PC-9 (cell line): ENCODE results near the gene RAB3C.

Experiments
- EZH2 ChIP-seq: fragments of 200-600 bp; sonication (generic); IDR thresholded peaks from 2 replicates; pipeline ENCODE4 v1.8.0; 2017; ENCODE audit warnings: antibody characterized with exemption, low read depth
- TF ChIP-seq, protein P1 (sequence below): fragments of 200-600 bp; sonication (generic); conservative IDR thresholded peaks from 2 replicates; pipeline ENCODE4 v1.6.1; 2017; ENCODE audit warnings: mixed run types, antibody characterized with exemption, mild to moderate bottlenecking, moderate library complexity

GRCh38 chr5:58760222-58760621 lies 177.3 kb downstream of the RAB3C start:
- TF ChIP-seq, protein P1, sequence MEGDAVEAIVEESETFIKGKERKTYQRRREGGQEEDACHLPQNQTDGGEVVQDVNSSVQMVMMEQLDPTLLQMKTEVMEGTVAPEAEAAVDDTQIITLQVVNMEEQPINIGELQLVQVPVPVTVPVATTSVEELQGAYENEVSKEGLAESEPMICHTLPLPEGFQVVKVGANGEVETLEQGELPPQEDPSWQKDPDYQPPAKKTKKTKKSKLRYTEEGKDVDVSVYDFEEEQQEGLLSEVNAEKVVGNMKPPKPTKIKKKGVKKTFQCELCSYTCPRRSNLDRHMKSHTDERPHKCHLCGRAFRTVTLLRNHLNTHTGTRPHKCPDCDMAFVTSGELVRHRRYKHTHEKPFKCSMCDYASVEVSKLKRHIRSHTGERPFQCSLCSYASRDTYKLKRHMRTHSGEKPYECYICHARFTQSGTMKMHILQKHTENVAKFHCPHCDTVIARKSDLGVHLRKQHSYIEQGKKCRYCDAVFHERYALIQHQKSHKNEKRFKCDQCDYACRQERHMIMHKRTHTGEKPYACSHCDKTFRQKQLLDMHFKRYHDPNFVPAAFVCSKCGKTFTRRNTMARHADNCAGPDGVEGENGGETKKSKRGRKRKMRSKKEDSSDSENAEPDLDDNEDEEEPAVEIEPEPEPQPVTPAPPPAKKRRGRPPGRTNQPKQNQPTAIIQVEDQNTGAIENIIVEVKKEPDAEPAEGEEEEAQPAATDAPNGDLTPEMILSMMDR = no peak
- no peak for TF ChIP-seq EZH2
